ENCODE results near the gene ARHGEF3.
"Not testable (repeated sequence)": the region's sequence is repeated elsewhere in the genome, so short reads cannot be mapped to it uniquely, and the experiment has no call there.

ARHGEF3 gene

DNA sequence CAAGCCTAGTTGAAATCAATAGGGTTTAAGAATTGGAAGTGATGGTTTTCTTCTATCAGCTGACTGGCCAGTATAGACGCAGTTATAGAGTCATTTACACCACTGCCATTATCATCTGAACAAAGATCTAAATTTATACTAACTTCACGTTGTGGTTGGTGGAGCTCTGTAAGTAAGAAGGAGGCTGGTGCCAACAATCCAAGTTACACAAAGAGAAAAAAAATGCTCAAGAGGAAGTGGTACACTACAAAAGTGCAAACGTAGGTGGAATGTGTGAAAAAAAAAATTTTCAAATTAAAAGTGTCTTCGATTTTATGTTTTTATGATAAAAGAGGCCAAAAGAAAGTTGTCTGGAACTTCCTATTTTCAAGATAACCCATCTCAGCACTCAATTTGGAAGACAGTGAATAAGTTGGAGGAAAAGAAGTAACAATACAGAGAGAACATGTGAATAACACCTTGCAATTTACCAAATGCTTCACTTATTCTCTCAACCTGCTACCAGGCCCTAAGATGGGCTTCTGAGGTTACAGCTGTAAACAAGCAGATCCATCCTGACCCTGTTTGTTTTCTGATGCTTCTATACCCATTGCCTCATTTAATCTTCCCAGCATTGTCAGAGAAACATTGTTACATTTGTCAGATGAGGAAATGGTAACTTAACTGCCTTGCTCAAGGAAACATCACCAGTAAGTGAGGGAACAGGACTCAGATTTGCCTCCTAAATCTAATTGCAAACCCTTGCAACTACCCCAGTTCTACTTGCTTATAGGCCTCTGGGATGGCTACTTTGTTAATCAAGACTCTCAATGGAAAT is 106.7 kb downstream of the ARHGEF3 start:
- Histone ChIP-seq H3K4me1 (no peaks in the 10 kb centered on the region), H3K27me3 (no peaks in the 10 kb centered on the region), H3K36me3 (no peaks in the 10 kb centered on the region), H3K9me3 (no peaks in the 10 kb centered on the region), H3K4me3 (ENCODE audit: low read depth, low read length) (no peak overlapping the region)
- DNase-seq, result no peak
- TF ChIP-seq, protein P1, sequence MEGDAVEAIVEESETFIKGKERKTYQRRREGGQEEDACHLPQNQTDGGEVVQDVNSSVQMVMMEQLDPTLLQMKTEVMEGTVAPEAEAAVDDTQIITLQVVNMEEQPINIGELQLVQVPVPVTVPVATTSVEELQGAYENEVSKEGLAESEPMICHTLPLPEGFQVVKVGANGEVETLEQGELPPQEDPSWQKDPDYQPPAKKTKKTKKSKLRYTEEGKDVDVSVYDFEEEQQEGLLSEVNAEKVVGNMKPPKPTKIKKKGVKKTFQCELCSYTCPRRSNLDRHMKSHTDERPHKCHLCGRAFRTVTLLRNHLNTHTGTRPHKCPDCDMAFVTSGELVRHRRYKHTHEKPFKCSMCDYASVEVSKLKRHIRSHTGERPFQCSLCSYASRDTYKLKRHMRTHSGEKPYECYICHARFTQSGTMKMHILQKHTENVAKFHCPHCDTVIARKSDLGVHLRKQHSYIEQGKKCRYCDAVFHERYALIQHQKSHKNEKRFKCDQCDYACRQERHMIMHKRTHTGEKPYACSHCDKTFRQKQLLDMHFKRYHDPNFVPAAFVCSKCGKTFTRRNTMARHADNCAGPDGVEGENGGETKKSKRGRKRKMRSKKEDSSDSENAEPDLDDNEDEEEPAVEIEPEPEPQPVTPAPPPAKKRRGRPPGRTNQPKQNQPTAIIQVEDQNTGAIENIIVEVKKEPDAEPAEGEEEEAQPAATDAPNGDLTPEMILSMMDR (IDR thresholded peaks at IDR 0.05; ENCODE audit: low read depth, low read length), result no peak

DNA sequence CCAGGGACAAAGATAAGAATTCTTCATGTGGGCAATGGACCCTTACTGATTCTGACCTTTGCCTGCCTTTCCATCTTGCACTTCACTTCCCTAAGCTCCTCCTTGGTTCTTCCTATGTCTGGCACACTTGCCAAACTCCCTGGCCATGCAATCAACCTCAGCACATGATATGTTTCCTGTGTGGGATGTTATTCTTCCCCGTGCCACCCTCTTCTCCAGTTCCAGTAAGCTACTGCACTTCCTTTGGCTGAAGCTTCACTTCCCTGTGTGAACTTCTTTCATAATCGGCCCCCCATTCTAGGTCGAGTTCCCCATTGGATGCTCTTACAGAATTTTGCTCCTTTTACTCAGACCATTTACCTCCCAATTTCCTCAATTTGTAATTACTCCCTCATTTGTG is 108.0 kb downstream of the ARHGEF3 start:
- TF ChIP-seq, protein P1 (IDR thresholded peaks at IDR 0.05; ENCODE audit: low read depth, low read length), result no peak
- H3K9me3 ChIP-seq, result no peaks in the 10 kb centered on the region
- H3K36me3 ChIP-seq, result no peaks in the 10 kb centered on the region
- no peaks in the 10 kb centered on the region for H3K27me3 ChIP-seq
- H3K4me3 ChIP-seq (ENCODE audit: low read depth, low read length), result no peak overlapping the region
- H3K4me1 ChIP-seq, result no peaks in the 10 kb centered on the region
- no peak for DNase-seq

DNA sequence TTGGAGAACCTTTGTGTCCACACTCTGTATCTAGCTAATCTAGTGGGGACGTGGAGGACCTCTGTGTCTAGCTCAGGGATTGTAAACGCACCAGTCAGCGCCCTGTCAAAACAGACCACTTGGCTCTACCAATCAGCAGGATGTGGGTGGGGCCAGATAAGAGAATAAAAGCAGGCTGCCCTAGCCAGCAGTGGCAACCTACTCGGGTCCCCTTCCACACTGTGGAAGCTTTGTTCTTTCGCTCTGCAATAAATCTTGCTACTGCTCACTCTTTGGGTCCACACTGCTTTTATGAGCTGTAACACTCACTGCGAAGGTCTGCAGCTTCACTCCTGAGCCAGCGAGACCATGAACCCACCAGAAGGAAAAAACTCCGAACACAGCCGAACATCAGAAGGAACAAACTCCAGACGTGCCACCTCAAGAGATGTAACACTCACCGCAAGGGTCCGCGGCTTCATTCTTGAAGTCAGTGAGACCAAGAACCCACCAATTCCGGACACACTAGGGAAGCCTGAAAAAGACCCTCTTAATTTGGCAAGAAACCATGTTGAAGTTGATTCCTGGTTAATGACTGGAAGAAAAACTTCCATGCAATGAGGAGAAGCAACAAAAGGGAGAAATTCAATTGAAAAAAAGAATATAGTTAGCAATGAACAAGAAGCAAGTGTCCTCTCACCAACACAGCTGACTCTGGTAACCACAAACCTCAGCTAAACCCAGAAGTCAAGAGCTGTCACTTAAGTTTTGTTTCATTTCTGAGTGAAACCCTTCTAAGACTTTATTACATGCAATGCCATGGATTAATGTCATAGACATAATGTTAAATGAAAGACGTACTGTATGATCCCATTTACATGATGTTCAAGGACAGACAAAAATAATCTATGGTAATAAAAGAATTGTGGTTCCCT is 109.0 kb downstream of the ARHGEF3 start:
- DNase-seq; H3K36me3 ChIP-seq; H3K4me3 ChIP-seq (ENCODE audit: low read depth, low read length); H3K27me3 ChIP-seq; H3K4me1 ChIP-seq; H3K9me3 ChIP-seq: not testable (repeated sequence)

DNA sequence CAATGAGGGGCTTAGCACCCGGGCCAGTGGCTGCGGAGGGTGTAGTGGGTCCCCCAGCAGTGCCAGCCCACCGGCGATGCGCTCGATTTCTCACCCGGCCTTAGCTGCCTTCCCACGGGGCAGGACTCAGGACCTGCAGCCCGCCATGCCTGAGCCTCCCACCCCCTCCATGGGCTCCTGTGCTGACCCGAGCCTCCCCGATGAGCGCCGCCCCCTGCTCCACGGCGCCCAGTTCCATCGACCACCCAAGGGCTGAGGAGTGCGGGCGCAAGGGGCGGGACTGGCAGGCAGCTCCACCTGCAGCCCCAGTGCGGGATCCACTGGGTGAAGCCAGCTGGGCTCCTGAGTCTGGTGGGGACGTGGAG is 109.8 kb downstream of the ARHGEF3 start:
- not testable (repeated sequence) for H3K4me1 ChIP-seq; DNase-seq; H3K4me3 ChIP-seq (ENCODE audit: low read depth, low read length); H3K9me3 ChIP-seq; H3K36me3 ChIP-seq; H3K27me3 ChIP-seq

DNA sequence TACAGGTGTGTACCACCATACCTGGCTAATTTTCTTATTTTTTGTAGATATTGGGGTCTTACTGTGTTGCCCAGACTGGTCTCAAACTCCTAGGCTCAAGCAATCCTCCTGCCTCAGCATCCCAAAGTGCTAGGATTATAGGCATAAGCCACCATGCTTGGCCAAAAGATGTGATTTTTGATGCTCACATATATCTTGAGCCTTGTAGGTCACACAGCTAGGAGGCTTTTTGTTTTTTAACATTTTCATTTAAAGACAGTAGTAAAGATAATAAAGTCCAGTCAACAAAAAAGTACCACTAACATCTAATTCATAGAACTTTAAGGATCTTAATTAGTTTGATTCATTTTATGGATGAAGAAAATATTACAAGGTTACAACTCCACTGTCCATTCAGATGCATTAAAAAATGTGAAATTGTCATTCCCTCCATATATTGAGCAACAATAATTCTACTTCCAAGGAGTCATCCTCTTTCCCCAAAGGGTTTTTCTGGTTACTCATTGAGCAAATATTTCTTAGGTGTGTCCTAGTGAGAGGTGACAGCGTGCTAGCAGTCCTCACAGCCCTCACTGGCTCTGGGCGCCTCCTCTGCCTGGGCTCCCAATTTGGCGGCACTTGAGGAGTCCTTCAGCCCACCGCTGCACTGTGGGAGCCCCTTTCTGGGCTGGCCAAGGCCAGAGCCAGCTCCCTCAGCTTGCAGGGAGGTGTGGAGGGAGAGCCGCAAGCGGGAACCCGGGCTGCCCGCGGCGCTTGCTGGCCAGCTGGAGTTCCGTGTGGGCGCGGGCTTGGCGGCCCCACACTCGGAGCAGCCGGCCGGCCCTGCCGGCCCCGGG is 110.4 kb downstream of the ARHGEF3 start:
- DNase-seq, result no peak
- Histone ChIP-seq H3K4me3 (ENCODE audit: low read depth, low read length) (no peak overlapping the region), H3K4me1 (no peaks in the 10 kb centered on the region), H3K9me3 (no peaks in the 10 kb centered on the region), H3K27me3 (no peaks in the 10 kb centered on the region), H3K36me3 (no peaks in the 10 kb centered on the region)
- TF ChIP-seq, protein P1 (IDR thresholded peaks at IDR 0.05; ENCODE audit: low read depth, low read length), result no peak

DNA sequence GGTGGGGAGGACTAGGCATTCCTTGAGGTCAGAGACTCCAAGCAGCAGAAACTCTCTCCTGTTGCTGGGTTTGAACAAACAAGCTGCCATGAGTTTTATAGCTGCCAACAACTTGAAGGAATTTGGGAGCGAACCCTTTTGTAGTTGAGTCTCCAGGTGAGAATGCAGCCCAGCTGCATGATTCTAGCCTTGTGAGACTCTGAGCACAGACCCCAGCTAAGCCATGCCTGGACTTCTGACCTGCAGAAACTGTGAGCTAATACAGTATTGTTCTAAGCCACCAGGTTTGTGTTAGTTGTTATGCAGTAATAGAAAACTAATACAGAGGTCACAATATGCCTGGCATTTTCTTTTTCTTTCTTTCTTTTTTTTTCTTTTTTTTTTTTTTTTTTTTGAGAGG is 112.4 kb downstream of the ARHGEF3 start:
- no peaks in the 10 kb centered on the region for H3K9me3 ChIP-seq
- no peak overlapping the region for H3K4me3 ChIP-seq (ENCODE audit: low read depth, low read length)
- H3K4me1 ChIP-seq, result no peaks in the 10 kb centered on the region
- no peak for DNase-seq
- TF ChIP-seq, protein P1 (IDR thresholded peaks at IDR 0.05; ENCODE audit: low read depth, low read length), result no peak
- H3K27me3 ChIP-seq, result no peaks in the 10 kb centered on the region
- H3K36me3 ChIP-seq, result no peaks in the 10 kb centered on the region

All from BE2C (cell line).